Measurements from ENCODE around the gene GPRIN2.

GPRIN2 gene

GRCh38 chr10:46523119-46523961 lies 33.1 kb downstream of the GPRIN2 start:
- H3K4me3 ChIP-seq (replicated peaks in 1 of 2; ENCODE audit: low read depth in 2 of 2, low read length in 2 of 2) = no peak overlapping the region
- DNase-seq (ENCODE audit: low read depth in 2 of 2) = peak; percentile 33 to 73
- TF ChIP-seq CTCF (IDR thresholded peaks at IDR 0.05; ENCODE audit: low read depth, low read length) = no peak

- no peak for TF ChIP-seq CTCF (IDR thresholded peaks at IDR 0.05; ENCODE audit: low read depth, low read length)
- no peak for DNase-seq (ENCODE audit: low read depth in 2 of 2)
- no peak overlapping the region for H3K4me3 ChIP-seq (replicated peaks in 1 of 2; ENCODE audit: low read depth in 2 of 2, low read length in 2 of 2)
Measured at GRCh38 chr10:46522295-46523118, 34.0 kb downstream of the GPRIN2 start.

GRCh38 chr10:46520941-46521340 lies 35.5 kb downstream of the GPRIN2 start:
- no peak overlapping the region for H3K4me3 ChIP-seq (replicated peaks in 1 of 2; ENCODE audit: low read depth in 2 of 2, low read length in 2 of 2)
- no peak for TF ChIP-seq CTCF (IDR thresholded peaks at IDR 0.05; ENCODE audit: low read depth, low read length)
- peak; percentile 37 to 59 for DNase-seq (ENCODE audit: low read depth in 2 of 2)

GRCh38 chr10:46520381-46520780 lies 36.1 kb downstream of the GPRIN2 start:
- DNase-seq (ENCODE audit: low read depth in 2 of 2) = no peak
- no peak for TF ChIP-seq CTCF (IDR thresholded peaks at IDR 0.05; ENCODE audit: low read depth, low read length)
- H3K4me3 ChIP-seq (replicated peaks in 1 of 2; ENCODE audit: low read depth in 2 of 2, low read length in 2 of 2) = no peak overlapping the region

- no peak for TF ChIP-seq CTCF (IDR thresholded peaks at IDR 0.05; ENCODE audit: low read depth, low read length)
- DNase-seq (ENCODE audit: low read depth in 2 of 2) = no peak
- no peak overlapping the region for H3K4me3 ChIP-seq (replicated peaks in 1 of 2; ENCODE audit: low read depth in 2 of 2, low read length in 2 of 2)
Measured at GRCh38 chr10:46518028-46518725, 38.3 kb downstream of the GPRIN2 start.

GRCh38 chr10:46517541-46517940 lies 38.9 kb downstream of the GPRIN2 start:
- DNase-seq (ENCODE audit: low read depth in 2 of 2) = no peak
- no peak for TF ChIP-seq CTCF (IDR thresholded peaks at IDR 0.05; ENCODE audit: low read depth, low read length)
- no peak overlapping the region for H3K4me3 ChIP-seq (replicated peaks in 1 of 2; ENCODE audit: low read depth in 2 of 2, low read length in 2 of 2)
